ENCODE results near the gene PCLO. TPM values are rescaled to one million over a fixed set of nuclear protein-coding genes. Genes with fewer than 3 reads are reported as not detected.
"Not testable (repeated sequence)": the region's sequence is repeated elsewhere in the genome, so short reads cannot be mapped to it uniquely, and the experiment has no call there.

The PCLO gene
- total RNA-seq, 4 donors from 2014 or later = 6.6 to 70.7 (median 33.9) TPM

DNA sequence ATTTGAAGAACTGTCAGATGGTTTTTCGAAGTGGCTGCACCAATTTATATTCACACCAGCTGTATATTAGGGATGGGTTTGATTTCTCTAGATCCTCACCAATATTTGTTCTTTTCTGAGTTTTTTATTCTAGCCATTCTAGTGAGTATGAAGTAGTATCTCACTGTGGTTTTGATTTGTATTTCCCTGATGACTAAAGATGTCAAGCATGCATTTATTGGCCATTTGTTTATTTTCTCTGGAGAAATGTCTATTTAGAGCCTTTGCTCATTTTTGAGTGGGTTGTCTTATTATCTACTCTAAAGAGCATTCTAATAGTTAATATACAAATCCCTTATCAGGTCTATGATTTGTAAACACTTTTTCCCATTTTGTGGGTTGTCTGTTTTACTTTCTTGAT lies 123.9 kb downstream of the PCLO start:
- Histone ChIP-seq H3K4me1 (no peaks in the 10 kb centered on the region), H3K9me3 (no peaks in the 10 kb centered on the region), H3K27me3 (no peaks in the 10 kb centered on the region), H3K4me3 (no peak overlapping the region), H3K36me3 (no peaks in the 10 kb centered on the region), H3K27ac (no peak overlapping the region)
- TF ChIP-seq POLR2A (IDR thresholded peaks at IDR 0.05) (no peak), CTCF (IDR thresholded peaks at IDR 0.05) (no peak)
- DNase-seq = no peak

DNA sequence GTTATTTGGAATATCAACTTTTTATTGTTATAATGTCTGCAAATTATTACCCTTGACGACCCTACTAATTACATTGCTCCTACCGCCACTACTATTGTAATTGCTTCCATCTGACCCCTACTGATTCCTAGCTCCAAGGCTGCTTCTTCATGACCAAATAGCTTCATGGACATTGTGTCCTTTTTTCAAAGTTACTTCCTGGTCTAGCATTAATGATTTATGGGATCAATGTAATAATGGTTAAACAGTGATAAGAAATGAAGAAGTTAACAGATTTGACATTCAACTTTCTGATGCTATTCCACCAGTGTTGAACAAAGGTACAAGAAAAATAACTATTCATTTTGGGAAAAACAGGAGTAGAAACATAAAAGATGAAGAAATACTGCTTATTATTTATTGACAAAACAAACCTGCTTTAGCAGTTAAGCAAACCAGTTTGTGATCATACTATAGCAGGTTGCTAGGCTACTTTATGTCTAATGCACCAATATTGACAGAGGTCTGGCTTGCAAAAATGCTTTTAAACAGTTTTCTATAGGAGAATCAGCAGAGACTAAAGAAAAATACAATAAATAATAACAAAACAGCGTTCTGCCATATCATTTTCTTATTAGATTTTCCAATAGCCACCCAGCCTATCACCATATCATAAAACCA lies 125.8 kb downstream of the PCLO start:
- Histone ChIP-seq H3K9me3 (no peaks in the 10 kb centered on the region), H3K27ac (no peak overlapping the region), H3K36me3 (no peaks in the 10 kb centered on the region), H3K4me3 (no peak overlapping the region), H3K27me3 (no peaks in the 10 kb centered on the region), H3K4me1 (no peaks in the 10 kb centered on the region)
- TF ChIP-seq CTCF (IDR thresholded peaks at IDR 0.05) = no peak
- no peak for TF ChIP-seq POLR2A (IDR thresholded peaks at IDR 0.05)
- no peak for DNase-seq

DNA sequence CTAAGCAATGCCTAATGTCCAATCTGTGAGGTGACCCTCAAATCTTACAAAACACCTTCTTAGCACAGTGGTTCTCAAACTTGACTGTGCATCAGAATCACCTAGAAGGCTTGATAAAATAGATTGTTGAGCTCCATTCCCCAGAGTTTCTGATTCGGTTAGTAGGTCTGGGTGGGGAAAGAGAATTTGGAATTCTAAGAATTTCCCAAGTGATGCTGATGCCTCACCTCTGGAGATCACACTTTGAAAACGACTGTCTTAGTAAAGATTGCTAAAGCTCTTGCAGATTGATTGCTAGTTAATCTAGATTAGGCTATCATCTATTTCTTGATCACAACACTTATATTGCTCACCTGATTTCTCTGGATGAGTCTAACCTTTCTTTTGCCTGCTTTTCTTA lies 126.6 kb downstream of the PCLO start:
- H3K4me1 ChIP-seq = no peaks in the 10 kb centered on the region
- no peaks in the 10 kb centered on the region for H3K9me3 ChIP-seq
- TF ChIP-seq POLR2A (IDR thresholded peaks at IDR 0.05) = no peak
- DNase-seq = no peak
- H3K4me3 ChIP-seq = no peak overlapping the region
- no peak overlapping the region for H3K27ac ChIP-seq
- no peaks in the 10 kb centered on the region for H3K27me3 ChIP-seq
- H3K36me3 ChIP-seq = no peaks in the 10 kb centered on the region

- TF ChIP-seq CTCF (IDR thresholded peaks at IDR 0.05) = no peak
- TF ChIP-seq POLR2A (IDR thresholded peaks at IDR 0.05) = no peak
- DNase-seq = no peak
- no peaks in the 10 kb centered on the region for H3K27me3 ChIP-seq
Observed at GRCh38 chr7:83032195-83032594, 130.5 kb downstream of the PCLO start.

GRCh38 chr7:83023817-83024665 lies 138.6 kb downstream of the PCLO start:
- H3K36me3 ChIP-seq, H3K27me3 ChIP-seq, H3K27ac ChIP-seq, H3K9me3 ChIP-seq, H3K4me1 ChIP-seq, H3K4me3 ChIP-seq: not testable (repeated sequence)
- peak in 1 of 3 donors; percentile 46 for DNase-seq

More at GRCh38 chr7:83032195-83032594, 130.5 kb downstream of the PCLO start:
- H3K27ac ChIP-seq = no peak overlapping the region
- no peaks in the 10 kb centered on the region for H3K4me1 ChIP-seq
- H3K4me3 ChIP-seq = no peak overlapping the region
- no peaks in the 10 kb centered on the region for H3K9me3 ChIP-seq
- no peaks in the 10 kb centered on the region for H3K36me3 ChIP-seq

- Histone ChIP-seq H3K4me1 (no peaks in the 10 kb centered on the region), H3K36me3 (no peaks in the 10 kb centered on the region), H3K4me3 (no peak overlapping the region), H3K27ac (no peak overlapping the region), H3K9me3 (peaks cover 0 to 4% (median 0%) of the 10 kb centered on the region in 4 donors), H3K27me3 (no peaks in the 10 kb centered on the region)
- DNase-seq = no peak
- no peak for TF ChIP-seq POLR2A (IDR thresholded peaks at IDR 0.05)
- no peak for TF ChIP-seq CTCF (IDR thresholded peaks at IDR 0.05)
Observed at GRCh38 chr7:83021032-83021431, 141.7 kb downstream of the PCLO start.
